NOMO-1 (cell line): ENCODE data around the gene VPS36.
"Not testable (repeated sequence)": the region's sequence is repeated elsewhere in the genome, so short reads cannot be mapped to it uniquely, and the experiment has no call there.

Experiments
- DNase-seq, 2 experiments: peaks; one replicate each; lab custom pipeline; 2025; ENCODE audit not compliant: unreplicated experiment in 2 of 2; lab: John Stamatoyannopoulos, UW

Gene VPS36

GRCh38 chr13:52450012-52450792 is at the start of gene VPS36:
Gene VPS36, minus strand, starts transcription at chr13:52450634. Its CDS starts 40 bp downstream, at chr13:52450594.
- DNase-seq: peak; percentile 91 to 92

- DNase-seq: not testable (repeated sequence)
Observed at GRCh38 chr13:52497979-52498378, 47.5 kb upstream of the VPS36 start.

- not testable (repeated sequence) for DNase-seq
Observed at GRCh38 chr13:52494241-52494640, 43.8 kb upstream of the VPS36 start.

GRCh38 chr13:52491015-52491414 is 40.6 kb upstream of the VPS36 start:
- not testable (repeated sequence) for DNase-seq

- DNase-seq: not testable (repeated sequence)
Observed at GRCh38 chr13:52488763-52489162, 38.3 kb upstream of the VPS36 start.

DNA sequence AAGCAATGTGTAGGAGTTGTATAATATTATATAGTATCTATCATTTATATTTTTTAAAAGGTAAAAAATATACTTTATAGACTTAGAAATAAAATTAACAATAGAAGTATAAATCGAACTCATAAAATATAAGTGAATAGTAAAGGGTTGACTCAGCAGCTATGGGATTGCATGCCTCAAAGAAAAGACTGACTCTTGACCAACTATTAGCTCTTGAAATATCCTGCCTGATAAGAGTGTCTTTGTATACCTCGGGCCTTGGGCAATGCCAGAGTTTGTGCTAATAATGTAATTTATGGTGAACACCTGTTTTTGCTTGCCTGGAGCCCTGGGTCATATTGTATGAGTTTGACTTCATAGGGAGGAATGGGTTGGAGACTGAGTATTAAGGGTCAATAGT is 36.6 kb upstream of the VPS36 start:
- DNase-seq: not testable (repeated sequence)

- DNase-seq: not testable (repeated sequence)
Observed at GRCh38 chr13:52480677-52481428, 30.4 kb upstream of the VPS36 start.

- not testable (repeated sequence) for DNase-seq
Observed at GRCh38 chr13:52468487-52468886, 18.1 kb upstream of the VPS36 start.

- DNase-seq: no peak
Observed at GRCh38 chr13:52463526-52463925, 13.1 kb upstream of the VPS36 start.

- DNase-seq: no peak
Observed at GRCh38 chr13:52461265-52461664, 10.8 kb upstream of the VPS36 start.

DNA sequence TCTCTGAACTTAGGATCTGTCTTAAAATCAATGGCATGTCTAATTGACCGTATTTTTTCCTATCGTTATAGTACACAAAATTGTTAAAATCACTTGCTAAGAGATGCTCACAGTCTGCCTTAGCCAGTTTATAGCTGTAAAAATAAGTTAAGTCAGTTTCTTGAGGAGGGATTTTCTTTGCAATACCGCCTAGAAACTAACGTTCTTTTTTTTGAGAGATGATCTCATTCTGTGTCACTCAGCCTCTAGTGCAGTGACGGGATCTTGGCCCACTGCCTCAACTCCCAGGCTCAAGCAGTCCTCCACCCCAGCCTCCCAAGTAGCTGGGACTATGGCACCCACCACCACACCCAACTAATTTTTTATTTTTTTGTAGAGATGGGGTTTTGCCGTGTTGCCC is 9.2 kb upstream of the VPS36 start:
- DNase-seq: no peak

DNA sequence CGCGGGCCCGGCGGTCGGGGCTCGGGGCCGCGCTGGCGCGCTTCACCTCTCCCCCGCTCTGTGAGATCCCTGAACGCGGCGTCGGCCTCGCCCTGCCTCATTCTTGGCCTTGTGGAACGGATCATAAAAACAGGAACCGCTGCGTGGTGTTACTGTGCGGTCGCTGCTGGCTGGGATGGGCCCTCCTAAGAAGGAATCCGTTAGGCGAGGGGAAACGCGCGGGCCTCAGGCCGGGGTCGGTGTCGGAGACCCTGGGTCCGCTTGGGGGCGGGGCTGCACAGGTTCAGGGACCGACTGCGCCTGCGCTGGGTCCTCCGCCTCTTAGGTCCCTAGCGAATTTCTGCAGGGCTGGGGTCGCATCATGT is 5.2 kb upstream of the VPS36 start:
- peak; percentile 65 to 82 for DNase-seq

DNA sequence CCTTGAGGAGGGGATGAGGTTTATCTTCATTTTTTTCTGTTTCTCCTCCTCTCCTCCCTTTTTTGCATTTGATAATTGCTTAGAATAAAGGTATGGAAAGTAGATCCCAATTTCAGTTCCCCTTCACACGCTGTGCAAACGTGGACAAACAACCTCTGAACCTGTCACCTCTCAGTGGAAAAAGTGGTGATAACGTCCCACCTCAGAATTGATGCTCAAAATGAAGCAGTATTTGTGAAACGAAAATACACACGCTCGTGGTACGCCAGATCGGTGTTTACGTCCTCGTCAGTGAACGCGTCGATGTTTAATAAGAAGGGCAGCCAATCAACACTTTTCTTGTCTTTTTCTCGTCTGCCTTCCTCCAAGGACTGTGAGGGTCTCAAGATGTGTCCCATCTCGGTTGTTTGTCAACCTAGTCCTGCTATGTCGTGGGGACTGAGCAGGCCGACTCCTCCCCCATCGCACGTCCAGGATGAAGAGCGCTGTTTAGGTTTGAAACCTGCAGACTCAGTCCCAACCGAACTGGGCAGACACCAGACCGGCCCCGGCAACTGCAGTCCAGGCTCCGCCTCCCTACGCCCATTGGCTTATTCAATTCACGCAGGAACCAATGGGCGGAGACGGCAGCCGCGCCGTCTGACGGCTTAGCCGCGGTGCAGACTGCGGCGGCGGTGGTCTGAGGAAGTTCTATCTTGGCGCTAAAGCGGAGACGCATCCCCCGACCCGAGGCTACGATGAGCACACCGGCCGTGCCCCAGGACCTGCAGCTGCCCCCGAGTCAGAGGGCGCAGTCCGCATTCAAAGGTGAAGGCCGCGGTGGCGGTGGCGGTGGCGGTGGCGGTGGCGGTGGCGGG is 4.6 kb upstream of the VPS36 start, which contains the start of gene CKAP2:
TSS of gene CKAP2 (plus strand) at position 659 of the 857 bp plus-strand sequence. CDS start at position 738, 79 bp downstream.
- DNase-seq: peak; percentile 96 to 98

DNA sequence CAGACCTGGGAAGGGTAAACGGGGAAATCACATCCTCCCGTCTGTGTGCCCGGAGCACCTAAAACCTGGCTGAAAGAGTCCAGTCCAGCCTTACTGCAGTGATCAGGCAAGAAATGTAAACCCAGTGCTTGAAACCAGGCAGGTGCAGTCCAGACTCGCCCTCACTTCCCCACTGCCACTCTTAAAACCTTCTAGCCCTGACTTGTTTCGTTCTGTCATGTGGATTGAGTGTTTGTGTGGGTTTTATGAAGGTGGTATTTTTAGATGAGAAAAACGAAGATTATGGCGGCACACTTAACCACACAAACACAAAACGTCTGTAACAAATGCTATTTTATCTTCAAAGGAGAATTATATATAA is 4.0 kb upstream of the VPS36 start:
- peak; percentile 49 to 53 for DNase-seq

DNA sequence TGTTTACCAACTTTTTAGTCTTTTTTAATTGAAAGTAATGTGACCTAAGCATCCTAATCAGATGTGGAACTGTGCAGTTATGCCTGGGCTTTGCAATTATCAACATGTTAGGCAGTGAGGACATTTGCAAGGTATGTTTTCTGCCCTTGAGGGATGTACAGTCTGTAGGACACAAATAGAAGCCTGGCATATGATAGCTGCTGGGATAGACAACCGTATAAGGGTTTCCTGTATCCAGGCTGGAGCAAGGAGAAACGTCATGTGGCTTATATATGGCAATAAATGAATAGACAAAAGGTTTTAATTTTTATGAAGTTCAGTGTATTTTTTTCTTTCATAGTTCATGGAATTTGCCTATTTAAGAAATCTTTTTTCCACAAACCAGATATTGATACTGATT is 2.0 kb upstream of the VPS36 start:
- DNase-seq: no peak

- no peak for DNase-seq
Observed at GRCh38 chr13:52451135-52451804, 836 bp upstream of the VPS36 start.

GRCh38 chr13:52450793-52451116 is 321 bp upstream of the VPS36 start:
- no peak for DNase-seq

DNA sequence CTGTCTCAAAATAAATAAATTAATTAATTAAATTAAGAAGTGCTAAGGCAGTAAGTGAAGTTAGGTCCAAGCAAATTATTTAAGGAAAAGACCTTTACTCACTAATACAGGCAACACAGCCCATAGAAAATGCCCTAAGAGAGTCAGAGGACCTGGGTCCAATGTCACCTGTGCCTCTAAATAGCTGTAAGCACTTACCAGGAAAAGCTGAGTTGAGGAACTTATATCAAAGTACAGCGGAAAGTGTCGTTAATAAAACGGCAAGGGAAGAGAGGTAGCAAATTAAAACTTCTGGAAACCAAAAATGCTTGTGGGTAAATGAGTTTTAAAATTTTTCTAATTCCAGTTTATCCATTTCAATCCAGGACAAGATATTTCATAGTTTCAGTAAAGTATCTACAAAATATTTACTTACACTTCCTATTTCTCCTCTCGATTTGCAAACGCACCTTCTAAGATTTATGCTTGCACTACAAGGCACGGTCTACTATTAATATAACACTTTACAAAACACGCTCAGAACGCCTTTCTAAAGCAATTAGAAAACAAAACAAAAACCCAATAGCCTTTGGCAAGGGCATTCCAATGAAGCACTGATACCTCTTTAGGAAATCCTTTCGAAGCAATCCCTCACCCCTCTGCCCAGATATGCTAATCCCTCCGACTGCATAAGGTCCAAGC is 963 bp downstream of the VPS36 start:
- DNase-seq: peak; percentile 66 to 70

- no peak for DNase-seq
Observed at GRCh38 chr13:52447815-52448552, 2.5 kb downstream of the VPS36 start.
